Measurements from ENCODE around the gene TTLL11. TPM values are rescaled to one million over a fixed set of nuclear protein-coding genes. Genes with fewer than 3 reads are reported as not detected.

Gene TTLL11
- total RNA-seq, 2 experiments from 2014 or later, result 2.6 to 3.3 TPM

DNA sequence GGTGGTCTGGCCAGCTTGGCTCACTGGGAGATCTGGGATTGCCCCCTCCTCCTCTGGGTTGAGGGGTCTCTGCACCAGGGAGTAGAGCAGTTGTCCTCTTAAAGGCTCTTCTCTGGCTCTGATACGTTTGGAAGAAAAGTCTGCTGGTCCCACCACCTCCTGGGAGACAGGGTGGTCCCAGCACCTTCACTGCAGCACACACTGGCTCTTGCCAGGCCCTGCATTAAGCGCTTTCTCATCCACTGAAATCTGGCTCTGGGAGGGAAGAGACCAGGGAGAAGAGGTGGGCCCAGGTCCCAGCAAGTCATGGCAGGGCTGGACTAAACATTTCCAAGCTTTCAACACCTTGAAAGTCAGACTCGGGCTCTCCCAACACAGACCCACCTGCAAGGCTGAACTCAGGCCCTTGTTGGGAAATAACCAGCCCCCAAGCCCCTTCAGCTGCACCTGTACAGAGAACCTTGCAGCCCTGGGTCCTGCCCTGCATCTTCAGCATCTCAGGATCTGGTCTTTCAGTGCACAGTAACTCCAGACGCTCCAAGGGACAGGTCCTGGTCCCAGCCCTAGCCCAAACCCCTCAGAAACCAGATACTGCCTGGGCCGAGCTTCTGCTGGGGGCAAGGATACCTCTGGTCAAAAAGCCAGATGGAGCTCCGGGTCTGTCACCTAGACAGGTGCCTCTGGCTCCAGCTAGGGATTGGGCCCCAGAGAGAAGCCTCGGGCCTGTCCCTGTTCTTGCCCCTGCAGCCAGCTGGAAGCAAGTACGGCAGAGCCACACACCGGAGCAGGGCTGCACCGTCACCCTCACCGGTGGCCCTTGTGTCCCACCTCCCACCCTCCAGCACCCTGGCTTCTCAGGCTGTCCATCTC is 307.2 kb downstream of the TTLL11 start:
- POLR2A ChIA-PET, result no interaction called here
- DNase-seq (no peak), ATAC-seq (no peak)
- peaks cover 20% of the 10 kb centered on the region for H3K4me1 Mint-ChIP-seq (ENCODE audit: low read depth)
- no peaks in the 10 kb centered on the region for H3K36me3 Mint-ChIP-seq (ENCODE audit: low read depth)
- no peaks in the 10 kb centered on the region for H3K9me3 Mint-ChIP-seq (ENCODE audit: insufficient read depth)
- no peak overlapping the region for H3K27ac Mint-ChIP-seq
- H3K4me3 Mint-ChIP-seq, result no peak overlapping the region
- H3K27me3 Mint-ChIP-seq (ENCODE audit: low read depth), result peaks cover 11% of the 10 kb centered on the region
- CTCF ChIA-PET, result no interaction called here

DNA sequence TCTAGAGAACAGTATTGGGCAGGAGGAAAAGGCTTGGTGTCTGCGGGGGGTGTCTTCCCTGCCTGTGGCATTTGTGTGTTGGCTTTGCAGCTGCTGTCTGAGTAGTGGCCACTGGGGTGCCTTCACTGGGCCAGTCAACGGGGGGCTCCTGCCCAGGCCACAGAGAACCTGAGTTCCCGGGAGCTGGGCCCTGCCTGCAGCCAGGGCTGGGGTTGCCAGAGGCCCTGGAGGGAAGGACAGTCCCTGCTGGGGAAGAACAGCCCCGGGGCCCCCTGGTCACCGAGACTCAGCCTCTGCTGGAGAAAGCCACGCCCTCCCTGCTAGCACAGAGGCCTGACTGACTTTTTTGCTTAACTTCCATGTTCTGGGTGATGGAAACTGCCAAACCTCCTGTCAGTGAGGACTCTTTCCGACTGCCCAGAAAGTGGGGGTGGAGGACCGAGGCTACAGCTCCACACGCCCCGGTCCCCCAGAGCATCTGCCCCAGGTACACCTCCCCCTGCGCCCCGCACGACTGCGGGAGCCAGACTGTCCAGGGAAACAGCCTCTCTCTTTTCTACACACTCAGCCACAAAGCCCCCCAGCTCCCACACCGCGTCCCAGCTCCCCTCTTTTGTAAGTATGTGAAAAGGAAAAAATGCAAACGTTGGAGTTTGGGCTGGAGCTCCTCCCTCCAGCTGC is 308.2 kb downstream of the TTLL11 start:
- CTCF ChIA-PET, result no interaction called here
- Mint-ChIP-seq H3K27ac (peak overlapping the region; percentile 75), H3K4me3 (no peak overlapping the region)

DNA sequence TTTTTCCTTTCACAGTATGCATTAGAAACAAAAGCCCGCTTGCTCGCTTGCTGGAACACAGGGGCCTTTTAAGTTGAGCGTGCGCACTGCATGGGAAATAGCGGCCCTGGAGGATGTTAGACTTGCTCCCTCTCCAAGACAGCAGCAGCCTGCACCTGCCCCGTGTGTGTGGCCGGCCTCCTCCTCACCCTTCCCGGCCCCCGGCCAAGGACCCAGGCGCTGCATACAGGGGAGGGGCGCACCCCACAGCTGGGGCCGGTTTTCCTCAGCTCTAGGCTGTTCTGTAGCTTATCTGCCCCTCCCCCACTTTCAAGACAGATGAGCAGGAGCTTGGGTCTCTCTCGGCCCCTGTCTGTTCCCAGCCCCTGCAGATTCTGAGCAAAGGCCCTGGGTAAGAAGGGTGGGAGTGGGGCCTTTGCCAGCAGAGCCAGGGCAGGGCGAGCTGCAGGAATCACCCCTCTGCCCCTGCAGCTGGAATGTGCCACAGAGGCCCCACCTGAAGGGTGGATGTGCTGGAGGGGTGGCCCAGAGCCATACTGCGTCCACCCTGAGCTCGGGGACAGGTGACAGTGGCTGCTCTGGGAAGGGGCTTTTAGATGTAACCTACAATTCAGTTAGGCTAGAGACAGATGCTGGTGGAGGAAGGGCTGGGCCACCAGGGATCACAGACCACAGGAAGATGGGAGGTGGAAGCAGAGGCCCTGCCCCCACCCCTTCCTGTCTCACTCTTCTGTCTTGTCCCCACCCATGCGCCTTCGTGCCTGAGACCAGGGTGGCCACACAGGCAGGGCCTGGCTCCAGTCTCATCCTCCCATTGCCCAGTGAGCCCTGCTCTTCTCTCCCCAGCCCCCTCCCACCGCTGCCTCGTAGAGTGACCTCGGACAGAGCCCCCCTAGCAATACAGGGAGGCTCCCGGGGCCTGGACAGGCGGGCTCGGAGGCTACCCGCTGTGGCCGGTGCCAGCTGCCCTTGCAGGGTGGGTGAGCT is 309.3 kb downstream of the TTLL11 start:
- DNase-seq (peak; percentile 55), ATAC-seq (peak; percentile 68)
- POLR2A ChIA-PET, result no interaction called here
- Mint-ChIP-seq H3K27me3 (ENCODE audit: low read depth) (peaks cover 11% of the 10 kb centered on the region), H3K36me3 (ENCODE audit: low read depth) (no peaks in the 10 kb centered on the region), H3K27ac (peak overlapping the region; percentile 75), H3K4me3 (no peak overlapping the region), H3K9me3 (ENCODE audit: insufficient read depth) (no peaks in the 10 kb centered on the region), H3K4me1 (ENCODE audit: low read depth) (peaks cover 20% of the 10 kb centered on the region)
- CTCF ChIA-PET, result no interaction called here

More for the DNA sequence above, 308.2 kb downstream of the TTLL11 start:
- Mint-ChIP-seq H3K27me3 (ENCODE audit: low read depth) (peaks cover 10% of the 10 kb centered on the region), H3K9me3 (ENCODE audit: insufficient read depth) (no peaks in the 10 kb centered on the region), H3K36me3 (ENCODE audit: low read depth) (no peaks in the 10 kb centered on the region), H3K4me1 (ENCODE audit: low read depth) (peaks cover 20% of the 10 kb centered on the region)
- DNase-seq (no peak), ATAC-seq (no peak)
- POLR2A ChIA-PET, result interaction anchor here (0.6 kb wide), 1 partner anchor 13 kb away, joined by 5 read pairs; no protein-coding TSS in a partner anchor

DNA sequence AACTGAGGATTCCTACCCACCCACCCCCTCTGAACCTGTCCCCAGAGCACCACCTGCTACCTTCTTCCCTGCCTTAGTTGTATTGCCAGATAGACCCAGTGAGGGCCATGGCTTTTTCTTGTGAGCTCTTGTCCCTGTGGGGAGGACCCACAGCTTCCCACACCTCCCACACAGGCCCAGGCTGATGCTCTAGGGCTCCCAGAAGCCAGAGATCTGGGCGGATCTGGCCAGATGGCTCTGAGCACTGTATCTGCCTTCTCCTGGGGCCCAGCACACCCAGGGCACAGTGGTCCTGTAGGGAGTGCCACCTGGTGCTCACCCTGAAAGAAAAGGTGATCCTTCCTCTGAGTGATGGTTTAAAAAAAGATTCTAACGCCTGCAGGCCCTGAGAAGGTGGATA is 310.0 kb downstream of the TTLL11 start:
- POLR2A ChIA-PET, result no interaction called here
- DNase-seq, result no peak
- H3K9me3 Mint-ChIP-seq (ENCODE audit: insufficient read depth), result no peaks in the 10 kb centered on the region
- H3K27me3 Mint-ChIP-seq (ENCODE audit: low read depth), result peaks cover 14% of the 10 kb centered on the region
- H3K27ac Mint-ChIP-seq, result peak overlapping the region; percentile 23
- H3K36me3 Mint-ChIP-seq (ENCODE audit: low read depth), result no peaks in the 10 kb centered on the region
- CTCF ChIA-PET, result no interaction called here
- H3K4me3 Mint-ChIP-seq, result no peak overlapping the region
- ATAC-seq, result no peak
- peaks cover 20% of the 10 kb centered on the region for H3K4me1 Mint-ChIP-seq (ENCODE audit: low read depth)

DNA sequence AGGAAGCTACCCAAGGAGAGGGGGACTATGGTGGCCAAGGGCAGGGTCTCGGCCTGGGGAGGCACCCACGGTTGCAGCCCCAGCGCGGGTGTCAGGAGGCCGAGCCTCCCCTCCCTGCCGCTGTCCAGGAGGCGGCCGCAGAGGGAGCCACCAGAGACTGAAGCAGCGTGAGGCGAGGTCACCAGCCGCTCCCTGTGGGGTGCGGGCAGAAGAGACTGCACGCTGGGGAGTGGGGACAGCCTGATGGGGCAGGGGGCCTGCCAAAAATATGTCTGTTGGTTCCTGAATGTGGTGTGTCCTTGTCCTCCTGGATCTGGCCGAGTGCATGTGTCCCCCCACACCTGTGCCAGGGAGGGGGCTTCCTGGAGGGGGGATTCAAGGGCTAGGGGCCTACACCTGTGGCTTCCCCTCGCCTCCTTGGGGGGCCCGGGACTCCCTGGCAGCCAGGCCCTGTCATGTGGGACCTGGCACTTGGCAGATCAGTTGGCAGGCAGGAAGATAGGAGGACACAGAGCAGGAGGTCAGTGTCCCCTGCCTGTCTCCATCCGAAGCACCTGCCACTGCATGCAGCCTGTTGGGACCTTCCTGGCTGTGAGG is 310.5 kb downstream of the TTLL11 start:
- Mint-ChIP-seq H3K27me3 (ENCODE audit: low read depth) (peaks cover 14% of the 10 kb centered on the region), H3K4me1 (ENCODE audit: low read depth) (peaks cover 20% of the 10 kb centered on the region), H3K4me3 (no peak overlapping the region), H3K36me3 (ENCODE audit: low read depth) (no peaks in the 10 kb centered on the region), H3K27ac (peak overlapping the region; percentile 23), H3K9me3 (ENCODE audit: insufficient read depth) (no peaks in the 10 kb centered on the region)
- no peak for ATAC-seq
- DNase-seq, result no peak
- CTCF ChIA-PET, result no interaction called here
- POLR2A ChIA-PET, result no interaction called here

DNA sequence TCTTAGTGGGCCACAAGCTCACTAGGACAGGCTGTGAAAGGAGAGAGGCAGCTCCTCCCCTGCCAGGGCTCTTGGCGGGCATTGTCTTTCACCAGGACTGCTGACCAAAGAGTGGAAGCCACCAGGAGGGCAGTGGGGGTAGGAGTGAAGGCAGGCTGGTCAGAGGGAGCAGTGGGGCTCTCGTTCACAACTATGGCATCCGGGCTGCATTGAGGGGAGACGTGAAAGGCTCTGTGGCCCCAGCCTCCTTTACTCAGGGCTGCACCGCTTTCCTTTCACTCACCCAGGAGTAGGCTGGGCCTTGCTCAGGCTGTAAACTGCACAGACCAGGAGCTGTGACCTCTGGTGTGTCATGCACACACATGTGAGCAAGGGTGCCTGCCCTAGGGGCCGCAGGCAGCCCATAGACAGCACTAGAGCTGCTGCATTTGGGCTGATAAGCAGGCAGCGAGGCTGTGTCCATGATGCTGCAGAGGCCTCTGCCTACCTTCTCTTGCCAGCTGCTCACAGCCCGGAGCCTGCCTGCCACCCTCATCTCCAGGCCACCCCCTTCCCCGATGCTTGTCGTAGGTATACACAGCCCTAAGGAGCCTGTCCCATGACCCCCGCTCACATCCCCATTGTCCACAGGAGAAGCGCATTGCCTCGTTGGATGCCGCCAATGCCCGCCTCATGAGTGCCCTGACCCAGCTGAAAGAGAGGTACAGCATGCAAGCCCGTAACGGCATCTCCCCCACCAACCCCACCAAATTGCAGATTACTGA is 311.2 kb downstream of the TTLL11 start:
- Mint-ChIP-seq H3K4me3 (no peak overlapping the region), H3K9me3 (ENCODE audit: insufficient read depth) (no peaks in the 10 kb centered on the region), H3K27me3 (ENCODE audit: low read depth) (peaks cover 14% of the 10 kb centered on the region), H3K27ac (no peak overlapping the region), H3K36me3 (ENCODE audit: low read depth) (no peaks in the 10 kb centered on the region), H3K4me1 (ENCODE audit: low read depth) (peaks cover 20% of the 10 kb centered on the region)
- ChIA-PET POLR2A (no interaction called here), CTCF (no interaction called here)
- no peak for DNase-seq
- no peak for ATAC-seq

DNA sequence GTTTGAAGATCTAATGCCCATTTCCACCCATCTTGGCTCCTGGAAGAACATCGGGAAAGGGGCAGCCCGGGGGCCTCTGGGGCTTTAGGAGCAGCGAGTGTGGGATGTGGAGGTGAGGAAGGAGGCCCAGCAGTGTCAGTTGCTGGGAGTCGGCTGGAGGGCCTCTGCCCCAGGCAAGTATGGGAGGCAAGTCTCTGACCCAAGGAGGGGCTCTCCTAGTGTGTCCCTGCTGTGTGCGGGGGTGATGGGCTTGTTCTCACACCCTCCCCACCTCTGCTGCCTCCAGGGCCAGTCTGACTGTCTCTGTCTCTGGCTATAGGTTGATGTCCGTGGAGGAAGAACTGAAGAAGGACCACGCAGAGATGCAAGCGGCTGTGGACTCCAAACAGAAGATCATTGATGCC is 312.0 kb downstream of the TTLL11 start:
- ChIA-PET CTCF (no interaction called here), POLR2A (no interaction called here)
- peak overlapping the region; percentile 2 for H3K27ac Mint-ChIP-seq
- no peaks in the 10 kb centered on the region for H3K36me3 Mint-ChIP-seq (ENCODE audit: low read depth)
- DNase-seq (no peak), ATAC-seq (no peak)
- H3K27me3 Mint-ChIP-seq (ENCODE audit: low read depth), result peaks cover 9% of the 10 kb centered on the region
- H3K9me3 Mint-ChIP-seq (ENCODE audit: insufficient read depth), result no peaks in the 10 kb centered on the region
- no peak overlapping the region for H3K4me3 Mint-ChIP-seq
- H3K4me1 Mint-ChIP-seq (ENCODE audit: low read depth), result peaks cover 20% of the 10 kb centered on the region

DNA sequence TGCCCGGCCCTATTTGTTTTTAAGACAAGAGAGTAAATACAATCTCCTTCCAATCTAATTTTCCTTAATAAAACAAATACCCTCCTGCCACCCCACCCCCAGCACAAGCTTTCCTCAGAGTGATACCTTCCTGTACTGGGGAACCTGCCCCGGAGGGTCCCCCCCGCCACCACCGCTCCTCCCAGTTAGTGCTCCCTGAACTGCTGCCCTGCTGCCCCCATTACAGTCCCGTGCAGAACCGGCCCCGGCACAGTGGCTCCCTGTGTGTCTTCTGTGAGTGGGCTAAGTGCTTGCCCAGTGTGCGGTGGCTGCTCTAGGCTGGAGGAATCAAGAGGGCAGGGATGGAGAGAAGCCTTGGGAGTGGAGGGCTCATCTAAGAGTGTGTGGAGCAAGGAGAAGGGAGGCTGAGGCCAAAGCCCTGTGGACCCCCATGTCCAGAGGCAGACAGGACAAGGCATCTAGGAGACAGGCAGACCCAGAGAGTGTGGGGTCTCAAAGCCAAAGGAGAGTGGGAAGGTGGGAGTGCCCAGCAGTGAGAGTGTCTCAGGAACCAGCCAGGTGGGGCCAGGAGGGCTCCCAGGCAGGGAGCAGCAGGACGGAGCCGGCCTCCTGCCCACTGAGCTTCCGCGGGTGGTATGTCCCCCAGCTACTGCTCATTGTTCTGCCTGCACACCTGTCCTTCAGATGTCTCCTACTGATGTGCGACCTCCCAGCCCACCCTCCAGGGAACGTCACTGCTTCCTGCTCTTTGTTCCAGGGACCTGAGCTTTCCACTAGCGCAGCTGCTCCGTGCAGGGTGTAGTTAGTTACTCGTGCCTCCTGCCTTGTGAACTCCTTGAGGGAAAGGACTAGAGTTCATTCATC is 312.7 kb downstream of the TTLL11 start:
- DNase-seq (no peak), ATAC-seq (no peak)
- POLR2A ChIA-PET, result no interaction called here
- H3K4me1 Mint-ChIP-seq (ENCODE audit: low read depth), result peaks cover 20% of the 10 kb centered on the region
- H3K4me3 Mint-ChIP-seq, result no peak overlapping the region
- H3K27ac Mint-ChIP-seq, result no peak overlapping the region
- H3K36me3 Mint-ChIP-seq (ENCODE audit: low read depth), result no peaks in the 10 kb centered on the region
- H3K9me3 Mint-ChIP-seq (ENCODE audit: insufficient read depth), result no peaks in the 10 kb centered on the region
- CTCF ChIA-PET, result no interaction called here
- H3K27me3 Mint-ChIP-seq (ENCODE audit: low read depth), result peaks cover 9% of the 10 kb centered on the region

DNA sequence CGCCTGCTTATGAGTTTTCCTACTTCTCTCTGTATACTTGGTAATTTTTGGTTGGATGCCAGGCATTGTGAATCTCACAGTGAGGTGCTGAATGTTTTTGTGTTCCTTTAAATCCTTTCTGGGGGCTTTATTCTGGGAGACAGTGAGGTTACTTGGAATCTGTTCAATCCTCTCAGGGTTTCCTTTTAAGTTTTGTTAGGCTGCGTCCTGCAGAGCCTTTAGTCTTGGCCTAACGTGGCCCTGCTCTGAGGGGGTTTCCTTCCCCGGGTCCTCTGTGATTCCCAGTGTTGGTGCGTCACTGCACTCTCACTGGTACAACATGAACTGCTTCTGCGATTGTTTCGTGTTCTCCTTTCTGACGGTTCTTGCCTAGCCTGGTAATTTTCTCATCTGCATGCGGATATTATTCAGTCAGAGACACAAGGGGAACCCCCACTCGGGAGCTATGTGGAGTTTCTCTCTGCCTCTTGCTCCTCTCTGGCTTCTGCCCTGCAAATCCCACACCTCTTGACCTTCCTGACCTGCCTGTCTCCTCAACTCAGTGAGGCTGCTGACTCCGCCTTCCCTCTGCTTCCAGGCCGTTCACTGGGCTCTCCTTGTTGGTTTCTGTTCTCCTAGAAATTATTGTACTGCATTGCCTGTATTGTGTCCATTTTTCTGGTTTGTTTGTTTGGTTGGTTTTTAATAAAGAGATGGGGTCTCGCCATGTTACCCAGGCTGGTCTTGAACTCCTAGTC is 313.6 kb downstream of the TTLL11 start:
- no peak overlapping the region for H3K27ac Mint-ChIP-seq
- no peak overlapping the region for H3K4me3 Mint-ChIP-seq
- DNase-seq, result no peak
- H3K27me3 Mint-ChIP-seq (ENCODE audit: low read depth), result peaks cover 9% of the 10 kb centered on the region
- CTCF ChIA-PET, result no interaction called here
- ATAC-seq, result no peak
- POLR2A ChIA-PET, result no interaction called here
- H3K9me3 Mint-ChIP-seq (ENCODE audit: insufficient read depth), result no peaks in the 10 kb centered on the region
- H3K36me3 Mint-ChIP-seq (ENCODE audit: low read depth), result no peaks in the 10 kb centered on the region
- peaks cover 17% of the 10 kb centered on the region for H3K4me1 Mint-ChIP-seq (ENCODE audit: low read depth)
